Endodermal cell (in vitro differentiated cells): ENCODE results near the gene TECR. TPM values are rescaled to one million over a fixed set of nuclear protein-coding genes. Genes with fewer than 3 reads are reported as not detected.
A peak's percentile ranks its signal among the peaks of the same experiment; 100 is the strongest.

ENCODE experiments used
- DNase-seq: peaks from one replicate; pipeline ENCODE4 v3.0.0-alpha.2; 2017
- H3K27ac ChIP-seq: 2 replicates; pipeline ENCODE4 v1.5.1; 2013; ENCODE audit warnings: mild to moderate bottlenecking, low read depth, low read length, moderate library complexity
- H3K27me3 ChIP-seq: 2 replicates; pipeline ENCODE4 v1.6.1; 2013; ENCODE audit warnings: mild to moderate bottlenecking, low read length, moderate library complexity; ENCODE audit not compliant: insufficient read depth, control insufficient read depth, poor library complexity, severe bottlenecking
- H3K36me3 ChIP-seq: 2 replicates; pipeline ENCODE4 v1.7.0; 2013; ENCODE audit warnings: mild to moderate bottlenecking, low read length, moderate library complexity; ENCODE audit not compliant: control insufficient read depth, insufficient read depth
- H3K4me1 ChIP-seq: one replicate; pipeline ENCODE4 v1.7.0; 2013; ENCODE audit warnings: low read length; ENCODE audit not compliant: control insufficient read depth, insufficient read depth
- H3K4me3 ChIP-seq: 2 replicates; pipeline ENCODE4 v1.5.1; 2013; ENCODE audit warnings: mild to moderate bottlenecking, low read length, moderate library complexity
- H3K9ac ChIP-seq: 2 replicates; pipeline ENCODE4 v1.6.1; 2013; ENCODE audit warnings: mild to moderate bottlenecking, low read length, moderate library complexity; ENCODE audit not compliant: poor library complexity, severe bottlenecking; ENCODE audit errors: extremely low read depth
- H3K9me3 ChIP-seq: 2 replicates; pipeline ENCODE4 v1.6.1; 2013; ENCODE audit warnings: mild to moderate bottlenecking, low read length, moderate library complexity; ENCODE audit not compliant: control insufficient read depth
- H3K27ac Mint-ChIP-seq: 2 replicates; pipeline ENCODE4 v1.8.0; 2020; ENCODE audit warnings: mixed read lengths
- H3K27me3 Mint-ChIP-seq: 2 replicates; pipeline ENCODE4 v1.8.0; 2021; ENCODE audit warnings: mild to moderate bottlenecking, mixed read lengths; ENCODE audit not compliant: insufficient read depth
- H3K36me3 Mint-ChIP-seq: 2 replicates; pipeline ENCODE4 v1.8.0; 2020; ENCODE audit warnings: low read depth, mixed read lengths
- H3K4me1 Mint-ChIP-seq: 2 replicates; pipeline ENCODE4 v1.8.0; 2020; ENCODE audit warnings: mixed read lengths
- H3K4me3 Mint-ChIP-seq: 2 replicates; pipeline ENCODE4 v1.8.0; 2020; ENCODE audit warnings: mild to moderate bottlenecking, moderate library complexity, mixed read lengths
- H3K9me3 Mint-ChIP-seq: 2 replicates; pipeline ENCODE4 v1.8.0; 2020; ENCODE audit warnings: mild to moderate bottlenecking, mixed read lengths
- CTCF ChIP-seq: fragments of 200-600 bp; sonication (generic); conservative IDR thresholded peaks from 2 replicates; pipeline ENCODE4 v1.5.0; 2021; ENCODE audit warnings: antibody characterized with exemption, mild to moderate bottlenecking
- WGBS, 2 experiments: methylation state at CpG; one replicate each; pipeline versions ENCODE4 v1.1.5 to v1.1.7; 2013; ENCODE audit warnings: missing lambda C conversion rate in 2 of 2, mixed read lengths in 1 of 2; ENCODE audit not compliant: insufficient coverage in 1 of 2, insufficient read length in 1 of 2; 5-methylcytosine and 5-hydroxymethylcytosine counted together
- total RNA-seq, 2 donors: library from RNA; stranded (reverse); fragmentation: NEBNext Ultra II Directional in 1 of 2; extraction: Animal tissue kit (Norgen Biotek cat#: 25700) in 1 of 2; gene quantifications; 2 replicates in 1 of 2; 3 replicates in 1 of 2; pipeline ENCODE4 v1.2.1, GENCODE V29; 2021

TECR gene
- total RNA-seq, 2 donors from 2014 or later = 127 to 140 TPM

GRCh38 chr19:14559916-14560775 lies 30.8 kb downstream of the TECR start:
- Mint-ChIP-seq H3K36me3 (peaks cover 7% of the 10 kb centered on the region), H3K4me1 (peaks cover 28% of the 10 kb centered on the region), H3K4me3 (no peak overlapping the region), H3K9me3 (no peaks in the 10 kb centered on the region), H3K27me3 (no peaks in the 10 kb centered on the region), H3K27ac (peak overlapping the region; percentile 89)
- H3K9me3 ChIP-seq = no peaks in the 10 kb centered on the region
- H3K9ac ChIP-seq = no peak overlapping the region
- no peaks in the 10 kb centered on the region for H3K36me3 ChIP-seq
- H3K4me1 ChIP-seq = peaks cover 6% of the 10 kb centered on the region
- H3K27me3 ChIP-seq = no peaks in the 10 kb centered on the region
- peak overlapping the region; percentile 6 for H3K27ac ChIP-seq
- WGBS, 2 experiments = 85 to 92% methylated on average over 19 to 28 of the region's 28 CpGs
- H3K4me3 ChIP-seq = no peak overlapping the region
- no peak for TF ChIP-seq CTCF
- no peak for DNase-seq

- no peak overlapping the region for H3K27ac ChIP-seq
- no peak for TF ChIP-seq CTCF
- Mint-ChIP-seq H3K9me3 (no peaks in the 10 kb centered on the region), H3K27me3 (no peaks in the 10 kb centered on the region), H3K4me3 (no peak overlapping the region), H3K27ac (peak overlapping the region; percentile 89), H3K36me3 (peaks cover 7% of the 10 kb centered on the region), H3K4me1 (peaks cover 28% of the 10 kb centered on the region)
- H3K27me3 ChIP-seq = no peaks in the 10 kb centered on the region
- 92 to 100% methylated on average over 5 to 6 of the region's 6 CpGs for WGBS, 2 experiments
- H3K4me1 ChIP-seq = peaks cover 6% of the 10 kb centered on the region
- no peaks in the 10 kb centered on the region for H3K9me3 ChIP-seq
- H3K4me3 ChIP-seq = no peak overlapping the region
- no peak overlapping the region for H3K9ac ChIP-seq
- H3K36me3 ChIP-seq = no peaks in the 10 kb centered on the region
- no peak for DNase-seq
Measured at GRCh38 chr19:14560776-14561108, 31.3 kb downstream of the TECR start.

- TF ChIP-seq CTCF = no peak
- H3K27me3 ChIP-seq = no peaks in the 10 kb centered on the region
- no peak overlapping the region for H3K4me3 ChIP-seq
- Mint-ChIP-seq H3K4me1 (peaks cover 28% of the 10 kb centered on the region), H3K9me3 (no peaks in the 10 kb centered on the region), H3K36me3 (peaks cover 8% of the 10 kb centered on the region), H3K4me3 (no peak overlapping the region), H3K27ac (peak overlapping the region; percentile 83), H3K27me3 (no peaks in the 10 kb centered on the region)
- H3K4me1 ChIP-seq = peaks cover 6% of the 10 kb centered on the region
- 91 to 92% methylated on average over 4 to 8 of the region's 8 CpGs for WGBS, 2 experiments
- no peaks in the 10 kb centered on the region for H3K36me3 ChIP-seq
- DNase-seq = no peak
- no peaks in the 10 kb centered on the region for H3K9me3 ChIP-seq
- H3K9ac ChIP-seq = no peak overlapping the region
- no peak overlapping the region for H3K27ac ChIP-seq
Measured at GRCh38 chr19:14561249-14561648, 31.9 kb downstream of the TECR start.
